ENCODE results near the gene SPATA32.

SPATA32 gene

DNA sequence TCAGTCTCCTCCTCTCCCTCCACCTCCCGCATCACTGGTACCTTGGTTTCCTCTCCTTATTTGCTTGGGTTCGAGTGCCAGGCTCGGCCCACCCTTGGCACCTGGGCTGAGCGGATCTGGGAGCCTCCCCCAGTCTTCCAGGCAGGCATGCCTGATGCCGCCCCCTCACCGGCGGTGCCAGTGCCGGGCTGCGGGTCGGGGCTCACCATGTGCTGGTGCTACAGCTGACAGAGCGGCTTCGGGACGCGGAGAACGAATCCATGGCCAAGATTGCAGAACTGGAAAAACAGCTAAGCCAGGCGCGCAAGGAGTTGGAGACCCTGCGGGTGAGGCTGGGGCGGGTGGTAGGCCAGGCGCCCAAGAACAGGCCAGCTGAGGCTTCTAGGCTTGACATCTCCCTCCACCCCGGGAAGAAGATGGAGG lies 21.0 kb downstream of the SPATA32 start:
- peaks cover 13% of the 10 kb centered on the region; the same call in 1 of the 2 replicates for H3F3A ChIP-seq (ENCODE audit: insufficient read depth, low read length)
- no peaks in the 10 kb centered on the region for H3K27me3 ChIP-seq (replicated peaks; ENCODE audit: insufficient read depth, low read length)
- no peaks in the 10 kb centered on the region for H3K9me3 ChIP-seq (replicated peaks; ENCODE audit: insufficient read depth, low read length)
- H3K9ac ChIP-seq (ENCODE audit: low read length): no peak overlapping the region
- TF ChIP-seq EZH2 (optimal IDR thresholded peaks at IDR 0.05; ENCODE audit: low read depth, low read length) (no peak), EZH2phosphoT487 (IDR thresholded peaks at IDR 0.05; ENCODE audit: low read length) (no peak)
- TF ChIP-seq, protein P1, sequence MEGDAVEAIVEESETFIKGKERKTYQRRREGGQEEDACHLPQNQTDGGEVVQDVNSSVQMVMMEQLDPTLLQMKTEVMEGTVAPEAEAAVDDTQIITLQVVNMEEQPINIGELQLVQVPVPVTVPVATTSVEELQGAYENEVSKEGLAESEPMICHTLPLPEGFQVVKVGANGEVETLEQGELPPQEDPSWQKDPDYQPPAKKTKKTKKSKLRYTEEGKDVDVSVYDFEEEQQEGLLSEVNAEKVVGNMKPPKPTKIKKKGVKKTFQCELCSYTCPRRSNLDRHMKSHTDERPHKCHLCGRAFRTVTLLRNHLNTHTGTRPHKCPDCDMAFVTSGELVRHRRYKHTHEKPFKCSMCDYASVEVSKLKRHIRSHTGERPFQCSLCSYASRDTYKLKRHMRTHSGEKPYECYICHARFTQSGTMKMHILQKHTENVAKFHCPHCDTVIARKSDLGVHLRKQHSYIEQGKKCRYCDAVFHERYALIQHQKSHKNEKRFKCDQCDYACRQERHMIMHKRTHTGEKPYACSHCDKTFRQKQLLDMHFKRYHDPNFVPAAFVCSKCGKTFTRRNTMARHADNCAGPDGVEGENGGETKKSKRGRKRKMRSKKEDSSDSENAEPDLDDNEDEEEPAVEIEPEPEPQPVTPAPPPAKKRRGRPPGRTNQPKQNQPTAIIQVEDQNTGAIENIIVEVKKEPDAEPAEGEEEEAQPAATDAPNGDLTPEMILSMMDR (IDR thresholded peaks at IDR 0.05; ENCODE audit: low read length): no peak
- H3K4me1 ChIP-seq (ENCODE audit: low read length): 0 out of 2 replicates have a peak, but pooled peaks cover 2% of the 10 kb centered on the region
- H2AFZ ChIP-seq (ENCODE audit: low read length): no peak overlapping the region
- no peak for DNase-seq
- 0 out of 2 replicates have a peak, but pooled peaks cover 2% of the 10 kb centered on the region for H4K20me1 ChIP-seq (ENCODE audit: insufficient read depth, low read length)
- no peak overlapping the region for H3K4me2 ChIP-seq (ENCODE audit: low read depth, low read length)
- H3K9me2 ChIP-seq (replicated peaks; ENCODE audit: insufficient read depth, low read length): no peaks in the 10 kb centered on the region
- peaks cover 65% of the 10 kb centered on the region for H3K79me2 ChIP-seq (ENCODE audit: low read length)
- H3K4me3 ChIP-seq (ENCODE audit: low read length): no peak overlapping the region
- peaks cover 31% of the 10 kb centered on the region for H3K36me3 ChIP-seq (replicated peaks; ENCODE audit: insufficient read depth, low read length)
- no peak overlapping the region for H3K27ac ChIP-seq (ENCODE audit: low read length)

DNA sequence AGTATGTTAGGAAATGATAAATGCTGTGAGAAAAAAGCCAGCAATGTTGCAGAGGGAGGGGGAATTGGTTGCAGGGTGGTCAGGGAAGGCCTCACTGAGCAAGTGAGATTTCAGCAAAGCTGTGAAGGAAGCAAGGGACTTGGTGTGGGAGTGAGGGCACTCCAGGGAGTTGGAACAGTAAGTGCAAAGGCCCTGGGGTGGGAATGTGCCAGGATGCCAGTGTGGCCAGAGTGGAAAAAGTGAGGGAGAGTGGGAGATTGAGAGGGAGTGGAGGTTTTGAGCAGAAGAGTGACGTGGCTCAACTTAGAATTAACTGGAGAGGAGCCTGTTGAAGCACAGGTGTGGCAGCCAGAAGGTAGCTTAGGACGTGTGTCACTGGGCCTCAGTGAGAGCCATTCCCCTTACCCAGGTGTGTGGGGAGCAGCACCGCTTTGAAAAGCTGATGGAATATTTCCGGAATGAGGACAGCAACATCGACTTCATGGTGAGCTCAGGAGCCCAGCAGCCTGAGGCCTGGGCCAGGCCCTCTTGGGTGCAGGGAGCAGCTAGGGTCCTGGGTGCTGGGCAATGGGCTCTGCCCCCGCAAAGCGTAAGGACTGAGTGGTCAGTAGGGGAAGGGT lies 23.6 kb downstream of the SPATA32 start:
- Histone ChIP-seq H3K27me3 (replicated peaks; ENCODE audit: insufficient read depth, low read length) (no peaks in the 10 kb centered on the region), H3K27ac (ENCODE audit: low read length) (no peak overlapping the region), H3K4me2 (ENCODE audit: low read depth, low read length) (no peak overlapping the region), H3K79me2 (ENCODE audit: low read length) (peaks cover 72% of the 10 kb centered on the region), H3K36me3 (replicated peaks; ENCODE audit: insufficient read depth, low read length) (peaks cover 27% of the 10 kb centered on the region), H3F3A (ENCODE audit: insufficient read depth, low read length) (peaks cover 15% of the 10 kb centered on the region), H3K4me3 (ENCODE audit: low read length) (no peak overlapping the region), H3K4me1 (ENCODE audit: low read length) (peaks cover 5% of the 10 kb centered on the region; the same call in 1 of the 2 replicates), H2AFZ (ENCODE audit: low read length) (no peak overlapping the region), H3K9me2 (replicated peaks; ENCODE audit: insufficient read depth, low read length) (no peaks in the 10 kb centered on the region), H4K20me1 (ENCODE audit: insufficient read depth, low read length) (0 out of 2 replicates have a peak, but pooled peaks cover 2% of the 10 kb centered on the region), H3K9ac (ENCODE audit: low read length) (no peak overlapping the region), H3K9me3 (replicated peaks; ENCODE audit: insufficient read depth, low read length) (no peaks in the 10 kb centered on the region)
- no peak for DNase-seq
- TF ChIP-seq, protein P1 (IDR thresholded peaks at IDR 0.05; ENCODE audit: low read length): no peak
- TF ChIP-seq EZH2phosphoT487 (IDR thresholded peaks at IDR 0.05; ENCODE audit: low read length) (no peak), EZH2 (optimal IDR thresholded peaks at IDR 0.05; ENCODE audit: low read depth, low read length) (no peak)

DNA sequence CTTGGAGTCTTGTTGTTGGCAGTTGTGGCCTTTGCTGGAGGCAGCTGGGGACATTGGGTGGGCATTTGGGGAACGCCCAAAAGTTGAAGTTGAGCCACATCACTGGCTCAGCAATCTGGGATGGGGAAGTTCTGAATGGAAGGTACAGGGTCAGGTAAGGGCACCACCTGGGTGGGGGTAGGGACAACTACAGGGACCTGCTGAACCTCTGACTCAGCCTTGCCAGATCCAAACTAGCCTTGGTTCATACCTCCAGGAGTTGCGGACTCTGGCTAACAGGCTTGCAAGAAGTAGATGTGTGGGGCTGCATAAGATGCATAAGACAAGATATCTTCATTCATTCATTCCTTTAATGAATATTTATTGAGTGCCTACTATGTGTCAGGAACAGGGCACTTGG lies 24.2 kb downstream of the SPATA32 start:
- Histone ChIP-seq H3K36me3 (replicated peaks; ENCODE audit: insufficient read depth, low read length) (peaks cover 27% of the 10 kb centered on the region), H3K27ac (ENCODE audit: low read length) (no peak overlapping the region), H3F3A (ENCODE audit: insufficient read depth, low read length) (peaks cover 15% of the 10 kb centered on the region), H3K4me1 (ENCODE audit: low read length) (peaks cover 5% of the 10 kb centered on the region; the same call in 1 of the 2 replicates), H3K9me2 (replicated peaks; ENCODE audit: insufficient read depth, low read length) (no peaks in the 10 kb centered on the region), H3K27me3 (replicated peaks; ENCODE audit: insufficient read depth, low read length) (no peaks in the 10 kb centered on the region), H2AFZ (ENCODE audit: low read length) (no peak overlapping the region), H3K9ac (ENCODE audit: low read length) (no peak overlapping the region), H3K4me3 (ENCODE audit: low read length) (no peak overlapping the region), H3K79me2 (ENCODE audit: low read length) (peaks cover 72% of the 10 kb centered on the region), H4K20me1 (ENCODE audit: insufficient read depth, low read length) (0 out of 2 replicates have a peak, but pooled peaks cover 2% of the 10 kb centered on the region), H3K9me3 (replicated peaks; ENCODE audit: insufficient read depth, low read length) (no peaks in the 10 kb centered on the region), H3K4me2 (ENCODE audit: low read depth, low read length) (no peak overlapping the region)
- DNase-seq: no peak
- TF ChIP-seq EZH2phosphoT487 (IDR thresholded peaks at IDR 0.05; ENCODE audit: low read length) (no peak), EZH2 (optimal IDR thresholded peaks at IDR 0.05; ENCODE audit: low read depth, low read length) (no peak)
- TF ChIP-seq, protein P1 (IDR thresholded peaks at IDR 0.05; ENCODE audit: low read length): no peak
